Stimulated activated CD8-positive, alpha-beta memory T cell treated with anti-CD3 and anti-CD28 coated beads, Interleukin-12 subunit alpha, Interleukin-12 subunit beta, amount 100 ng/mL, for 4 hours (primary cell): ENCODE data around the gene CHRNA4.
"Not testable (repeated sequence)": the region's sequence is repeated elsewhere in the genome, so short reads cannot be mapped to it uniquely, and the experiment has no call there.

ENCODE experiments used
- DNase-seq: peaks from one replicate; pipeline ENCODE4 v3.0.0-alpha.2; 2020; ENCODE audit warnings: low read depth

The CHRNA4 gene

GRCh38 chr20:63397946-63398450 is 36.8 kb upstream of the CHRNA4 start:
- DNase-seq = no peak

DNA sequence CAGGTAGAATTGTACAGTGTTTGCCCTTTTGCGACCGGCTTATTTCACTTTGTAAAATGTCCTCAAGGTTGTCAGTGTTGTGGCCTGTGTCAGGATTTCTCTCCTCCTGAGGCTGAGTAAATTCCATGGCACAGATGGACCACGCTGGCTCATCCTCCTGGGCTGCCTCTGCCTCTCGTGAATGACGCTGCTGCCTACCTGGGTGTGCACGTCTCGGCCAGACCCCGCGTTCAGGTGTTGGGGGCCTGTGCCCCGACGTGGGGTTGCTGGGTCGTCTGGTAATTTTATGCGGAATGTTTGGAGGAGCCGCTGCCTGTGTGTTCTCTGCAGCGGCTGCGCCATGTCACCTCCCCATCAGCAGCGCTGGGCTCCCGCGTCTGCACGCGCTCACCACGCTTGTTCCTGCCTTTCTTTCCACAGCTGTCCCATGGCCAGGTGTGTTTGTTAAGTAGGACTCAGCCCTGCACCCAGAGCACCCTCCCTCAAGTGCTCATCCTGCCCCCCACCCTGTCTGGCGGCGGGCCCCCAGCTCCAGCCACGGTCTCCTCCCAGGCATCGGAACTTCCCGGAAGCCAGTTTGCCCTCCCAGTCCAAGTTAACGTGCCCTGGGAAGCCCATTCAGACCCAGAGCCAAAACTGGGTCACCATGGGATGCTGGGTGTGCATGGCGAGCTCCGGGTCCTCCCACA is 36.1 kb upstream of the CHRNA4 start:
- no peak for DNase-seq

DNA sequence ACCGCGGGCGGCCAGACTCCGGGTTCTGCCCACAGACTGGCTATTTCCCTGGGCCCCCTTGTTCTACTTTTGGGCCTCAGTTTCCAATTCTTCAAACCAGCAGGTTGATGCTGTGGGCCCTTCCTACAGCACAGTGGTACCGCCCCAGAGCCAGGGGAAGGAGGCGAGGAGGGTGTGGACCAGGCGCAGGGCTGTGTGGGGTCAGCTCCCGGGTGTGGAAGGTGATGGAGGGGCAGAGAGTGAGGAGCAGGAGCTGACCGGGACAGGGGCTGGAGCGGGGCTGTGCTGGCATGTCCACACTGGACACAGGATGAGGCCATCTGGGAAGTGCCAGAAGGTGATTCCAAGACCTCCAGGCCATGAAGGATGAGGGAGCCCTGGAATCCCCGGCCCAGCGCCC is 35.2 kb upstream of the CHRNA4 start:
- no peak for DNase-seq

GRCh38 chr20:63395723-63396122 is 34.6 kb upstream of the CHRNA4 start:
- DNase-seq = no peak

DNA sequence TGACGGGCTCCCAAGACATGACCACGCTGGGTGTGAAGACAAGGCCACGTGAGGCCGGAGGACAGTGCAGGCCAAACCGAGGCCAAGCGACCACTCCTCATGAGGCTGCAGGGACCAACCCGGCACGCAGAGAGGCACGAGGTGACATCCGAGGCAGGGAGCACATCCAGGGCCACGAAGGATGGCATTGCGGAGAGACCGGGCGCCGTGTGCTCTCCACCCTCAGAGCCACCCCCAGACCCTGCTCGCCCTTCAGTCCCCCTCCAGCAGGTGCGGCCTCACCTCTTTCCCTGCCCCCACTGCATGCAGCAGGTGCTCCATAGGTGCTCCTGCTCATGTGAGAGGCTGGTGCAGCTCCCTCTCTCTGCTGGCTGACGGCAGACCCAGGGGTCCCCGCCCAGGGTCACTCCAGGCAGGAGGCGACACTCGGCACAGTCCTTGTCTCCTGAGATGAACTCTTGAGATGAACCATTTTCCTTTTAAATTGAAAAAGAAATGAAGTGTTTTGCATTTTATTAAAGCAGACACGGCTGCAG is 33.8 kb upstream of the CHRNA4 start:
- DNase-seq = no peak

- no peak for DNase-seq
Measured at GRCh38 chr20:63394069-63394919, 33.1 kb upstream of the CHRNA4 start.

GRCh38 chr20:63393566-63393965 is 32.4 kb upstream of the CHRNA4 start:
- no peak for DNase-seq

- no peak for DNase-seq
Measured at GRCh38 chr20:63392465-63393365, 31.6 kb upstream of the CHRNA4 start.

- DNase-seq = no peak
Measured at GRCh38 chr20:63387917-63388316, 26.8 kb upstream of the CHRNA4 start.

DNA sequence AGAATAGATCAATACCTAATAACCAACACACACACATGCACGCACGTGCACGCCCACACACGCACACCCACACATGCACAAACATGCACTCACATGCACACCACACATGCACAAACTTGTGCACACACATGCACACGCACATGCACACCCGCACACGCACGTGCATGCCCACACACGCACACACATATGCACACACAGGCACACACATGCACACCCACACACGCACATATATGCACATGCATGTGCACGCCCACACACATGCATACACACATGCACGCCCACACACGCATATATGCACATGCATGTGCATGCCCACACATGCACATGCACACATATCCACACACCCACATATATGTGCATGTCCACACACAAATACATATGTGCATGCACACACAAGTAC is 26.2 kb upstream of the CHRNA4 start:
- DNase-seq = no peak

- DNase-seq = no peak
Measured at GRCh38 chr20:63386491-63386890, 25.3 kb upstream of the CHRNA4 start.

GRCh38 chr20:63385819-63386218 is 24.7 kb upstream of the CHRNA4 start:
- DNase-seq = no peak

- DNase-seq = no peak
Measured at GRCh38 chr20:63384336-63384735, 23.2 kb upstream of the CHRNA4 start.

- no peak for DNase-seq
Measured at GRCh38 chr20:63383556-63383955, 22.4 kb upstream of the CHRNA4 start.

DNA sequence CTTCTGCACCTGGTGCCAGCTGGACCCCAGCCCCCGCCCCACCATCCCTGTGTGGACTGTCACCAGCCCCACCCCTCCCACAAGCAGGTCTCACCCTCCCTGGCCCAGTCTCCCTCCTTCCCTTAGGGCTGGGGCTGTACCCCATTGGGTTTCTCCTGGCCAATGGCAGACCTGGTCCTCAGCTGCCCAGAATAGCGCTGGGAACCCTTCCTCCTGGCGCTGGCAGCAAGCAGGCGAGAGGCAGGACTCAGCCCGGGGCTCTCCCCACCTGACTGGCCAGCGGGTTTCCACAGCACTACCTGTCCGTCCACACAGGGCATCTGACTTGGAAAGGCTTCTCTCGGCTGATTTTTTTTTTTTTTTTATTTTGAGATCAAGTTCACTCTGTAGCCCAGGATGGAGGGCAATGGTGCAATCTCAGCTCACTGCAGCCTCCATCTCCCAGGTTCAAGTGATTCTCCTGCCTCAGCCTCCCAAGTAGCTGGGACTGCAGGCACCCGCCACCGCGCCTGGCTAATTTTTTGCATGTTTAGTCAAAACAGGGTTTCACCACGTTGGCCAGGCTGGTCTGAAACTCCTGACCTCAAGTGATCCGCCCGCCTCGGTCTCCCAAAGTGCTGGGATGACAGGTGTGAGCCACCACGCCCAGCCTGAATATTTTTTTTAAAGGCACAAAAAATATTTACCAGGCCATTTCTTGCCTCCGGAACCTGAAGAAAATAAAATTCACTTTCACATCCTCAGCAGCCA is 21.6 kb upstream of the CHRNA4 start:
- DNase-seq = no peak

DNA sequence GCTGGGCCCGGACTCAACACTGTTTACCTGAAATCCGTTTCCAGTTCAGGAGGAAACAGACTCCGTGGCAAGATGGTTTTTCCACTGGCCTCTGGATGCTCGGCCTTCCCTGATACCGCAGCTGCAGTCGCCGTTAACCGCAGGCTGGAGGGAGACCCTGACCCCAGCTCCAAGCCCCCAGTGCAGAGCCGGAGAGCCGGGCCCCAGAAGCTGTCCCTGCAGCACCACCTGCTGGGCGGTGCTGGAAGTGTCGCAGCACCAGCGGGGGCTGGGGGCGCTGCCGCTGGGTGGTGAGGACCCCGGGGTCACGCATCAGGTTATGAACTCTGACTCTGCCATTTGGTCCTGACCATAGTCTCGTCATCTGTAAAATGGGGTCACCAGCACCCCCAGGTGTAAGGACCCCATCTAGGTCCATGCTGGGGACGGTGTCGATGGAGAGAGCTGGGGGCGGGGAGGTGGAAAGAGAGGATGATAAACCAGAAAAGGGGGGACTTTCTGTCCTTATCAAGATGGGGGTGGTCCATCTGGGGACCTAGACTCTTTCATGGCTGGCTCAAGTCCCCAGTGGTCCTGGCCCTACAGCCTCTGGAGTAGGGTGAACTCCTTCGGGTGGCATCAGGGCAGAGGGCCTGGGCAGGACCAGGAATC is 20.8 kb upstream of the CHRNA4 start:
- DNase-seq = no peak

DNA sequence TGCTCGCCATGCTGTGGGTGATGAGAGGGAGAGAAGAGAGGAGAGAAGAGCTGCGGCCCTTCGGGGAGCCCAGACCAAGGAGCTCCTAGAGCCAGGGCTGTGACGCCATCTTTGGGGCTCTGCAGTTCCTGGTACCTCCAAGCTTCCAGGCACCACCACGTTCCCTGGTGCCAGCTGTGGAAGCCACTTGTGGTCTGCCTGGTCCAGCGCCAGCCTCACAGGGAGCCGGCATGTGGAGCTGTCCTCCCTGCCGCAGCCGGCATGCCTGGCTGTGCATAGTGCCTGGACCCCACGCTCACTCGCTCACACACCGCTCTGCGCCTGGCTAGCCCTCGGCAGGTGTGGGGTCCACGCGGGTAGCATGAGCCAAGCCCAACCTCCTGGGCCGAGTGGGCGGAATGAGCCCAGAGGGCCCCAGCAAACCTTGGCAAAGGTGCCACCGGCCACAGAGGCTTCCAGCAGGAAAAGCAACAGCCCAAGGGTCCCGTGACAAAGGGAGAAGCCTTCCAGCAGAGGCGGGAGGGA is 19.3 kb upstream of the CHRNA4 start:
- no peak for DNase-seq

- DNase-seq = not testable (repeated sequence)
Measured at GRCh38 chr20:63379872-63380271, 18.7 kb upstream of the CHRNA4 start.

- no peak for DNase-seq
Measured at GRCh38 chr20:63379296-63379695, 18.1 kb upstream of the CHRNA4 start.

- no peak for DNase-seq
Measured at GRCh38 chr20:63378626-63379025, 17.5 kb upstream of the CHRNA4 start.
